HG03066 (cell line): ENCODE results near the gene CALHM3.

Experiments
- ATAC-seq: cut with Tn5 transposase; IDR thresholded peaks from one replicate; pipeline ENCODE4 v1.9.1; 2021; ENCODE audit warnings: low read depth; ENCODE audit not compliant: unreplicated experiment

Gene CALHM3

DNA sequence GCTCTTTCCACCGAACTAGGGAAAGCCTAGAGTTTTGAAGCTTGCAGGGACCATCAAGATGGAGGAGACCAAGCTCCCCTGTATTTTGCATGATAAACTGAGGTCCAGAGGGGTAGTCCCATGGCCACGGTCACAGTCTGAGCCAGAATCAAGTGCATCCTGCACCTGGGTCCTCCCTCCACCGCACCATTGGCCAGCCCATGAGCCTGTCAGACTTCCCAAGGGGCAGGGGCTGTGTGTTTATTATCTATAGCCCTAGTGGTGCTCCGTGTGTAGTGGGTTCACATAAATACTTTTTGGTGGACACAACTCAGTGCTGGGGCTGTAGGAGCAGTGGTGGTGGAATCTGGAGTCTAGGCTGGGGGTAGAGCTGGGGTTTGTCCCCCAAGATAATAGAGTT is 3.6 kb downstream of the CALHM3 start:
- no peak for ATAC-seq

DNA sequence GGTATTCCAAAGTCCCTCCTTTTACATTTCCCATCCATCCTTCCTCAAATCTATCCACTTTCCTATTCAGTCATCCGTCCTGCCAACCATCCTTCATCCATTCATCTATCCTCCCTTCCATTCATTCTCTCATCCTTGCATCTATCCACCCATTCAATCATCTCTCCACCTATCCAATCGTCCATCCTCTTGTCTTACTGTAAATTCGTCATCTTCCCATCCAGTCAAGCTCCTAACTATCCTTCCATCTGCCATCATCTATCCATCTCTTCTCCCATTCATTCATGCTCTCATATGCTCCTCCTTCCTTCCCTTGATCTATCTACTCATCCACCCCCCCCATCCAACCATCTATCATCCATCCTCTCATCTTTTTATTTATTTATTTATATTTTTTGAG is 5.0 kb downstream of the CALHM3 start:
- ATAC-seq = no peak

DNA sequence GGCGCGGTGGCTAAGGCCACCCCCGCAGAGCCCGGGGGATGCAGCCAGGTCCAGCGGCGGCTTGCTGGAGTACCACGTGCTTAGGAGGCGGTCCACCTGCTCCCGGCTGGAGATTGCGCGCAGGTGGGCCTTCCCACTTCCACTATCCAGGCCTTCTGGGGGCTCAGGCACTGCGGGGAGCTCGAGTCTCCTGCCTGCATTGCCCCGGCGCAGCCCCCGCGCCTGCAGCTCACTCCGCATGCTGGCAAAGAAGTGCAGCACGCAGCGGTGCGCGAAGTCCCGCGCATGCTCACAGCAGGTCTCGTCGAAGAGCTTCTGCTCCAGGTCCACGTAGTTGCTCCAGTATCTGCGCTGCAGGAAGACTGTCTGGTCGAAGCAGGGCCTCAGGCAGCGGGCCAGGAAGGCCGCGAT is 5.8 kb downstream of the CALHM3 start:
- ATAC-seq = no peak

DNA sequence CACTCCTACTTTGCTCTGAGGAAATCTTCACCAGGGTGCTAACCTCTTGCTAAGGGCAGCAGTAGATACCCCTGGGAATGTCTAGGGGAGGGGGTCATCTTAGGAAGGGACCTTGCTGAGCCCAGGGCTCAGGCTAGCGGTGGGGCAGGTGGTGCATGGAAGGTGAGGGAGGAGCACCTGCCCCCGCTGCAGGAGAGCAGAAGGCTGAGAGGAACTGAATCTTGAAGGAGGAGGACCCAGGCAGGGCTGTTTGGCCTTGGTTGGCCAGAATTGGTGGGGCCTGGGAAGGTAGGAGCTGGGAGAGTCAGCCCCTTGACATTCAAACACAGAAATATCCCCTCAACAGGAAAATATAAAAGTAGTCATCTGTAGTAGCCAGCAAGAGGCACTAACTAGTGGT is 7.0 kb downstream of the CALHM3 start:
- no peak for ATAC-seq

DNA sequence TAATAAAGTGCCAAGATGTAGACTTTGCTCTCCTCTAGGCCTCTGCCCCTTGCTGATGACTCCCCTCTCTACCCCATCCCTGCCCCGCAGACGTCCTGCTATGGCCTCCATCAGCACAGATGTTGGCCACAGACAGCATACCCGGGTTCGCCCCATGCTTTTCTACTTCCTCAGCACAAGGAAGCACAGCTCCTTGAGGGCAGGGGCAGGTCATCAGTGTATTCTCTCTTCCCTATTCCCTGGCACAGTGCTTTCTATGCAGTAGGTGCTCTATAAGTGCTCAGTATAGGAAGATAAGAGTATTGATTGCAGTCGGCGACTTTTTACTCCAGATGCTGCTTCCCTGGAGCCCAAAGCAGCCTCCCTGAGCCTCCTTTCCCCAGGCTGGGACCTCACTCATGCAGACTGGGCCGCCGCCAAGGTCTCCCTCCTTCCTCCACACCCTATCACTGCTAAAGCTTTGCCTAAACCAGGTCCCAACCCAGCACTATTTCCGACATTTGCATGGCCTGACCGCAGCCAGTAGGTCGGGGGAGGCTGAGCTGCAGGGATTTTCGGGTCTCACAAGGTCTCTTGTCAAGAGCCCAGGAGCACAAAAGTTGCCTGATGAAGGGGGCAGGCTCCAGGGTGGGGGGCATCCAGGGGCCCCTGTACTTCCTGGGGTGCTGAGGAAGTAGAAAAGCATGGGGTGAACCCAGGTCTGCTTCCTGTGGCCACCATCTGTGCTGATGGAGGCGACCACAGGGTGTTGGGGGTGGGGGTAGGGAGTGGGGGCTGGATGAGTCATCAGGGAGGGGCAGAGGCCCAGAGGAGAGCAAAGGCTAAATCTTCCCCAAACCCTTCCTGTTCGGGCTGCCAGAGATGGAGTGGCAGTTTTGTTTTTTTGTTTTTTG is 8.0 kb downstream of the CALHM3 start:
- peak; percentile 80 for ATAC-seq

DNA sequence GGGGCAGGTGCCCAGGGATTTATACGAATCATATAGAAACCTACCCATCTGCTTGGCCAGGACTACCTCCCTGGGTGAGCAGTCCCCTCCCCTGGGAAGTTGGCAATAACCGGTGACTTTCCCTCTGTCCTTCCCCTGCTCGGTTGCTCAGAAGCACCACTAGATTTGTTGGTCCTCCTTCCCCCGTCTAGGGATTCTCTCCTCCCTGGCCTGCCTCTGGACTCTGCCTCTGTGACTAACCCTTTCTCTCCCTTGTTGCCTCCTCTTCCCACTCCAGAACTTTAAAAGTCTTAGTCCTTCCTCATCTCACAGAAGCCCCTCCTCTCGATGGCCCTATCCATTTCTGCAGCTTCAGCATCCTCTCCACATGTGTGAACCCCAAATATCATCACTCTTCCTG is 9.8 kb downstream of the CALHM3 start:
- no peak for ATAC-seq

DNA sequence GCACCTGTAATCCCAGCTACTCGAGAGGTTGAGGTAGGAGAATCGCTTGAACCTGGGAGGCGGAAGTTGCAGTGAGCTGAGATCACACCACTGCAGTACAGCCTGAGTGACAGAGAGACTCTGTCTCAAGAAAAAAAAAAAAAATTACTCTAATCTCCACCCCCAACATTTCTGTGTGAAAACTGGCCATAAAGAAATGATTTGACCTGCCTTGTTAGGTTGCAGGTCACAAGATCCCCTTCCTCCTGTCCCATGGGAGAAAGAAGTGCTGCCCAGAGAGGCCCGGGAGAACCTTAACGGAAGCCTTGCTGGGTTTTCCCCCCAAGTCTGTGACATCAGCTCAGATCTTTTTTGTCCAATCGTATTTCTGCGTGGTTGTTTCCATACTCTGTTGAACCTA is 11.6 kb downstream of the CALHM3 start:
- ATAC-seq = no peak

DNA sequence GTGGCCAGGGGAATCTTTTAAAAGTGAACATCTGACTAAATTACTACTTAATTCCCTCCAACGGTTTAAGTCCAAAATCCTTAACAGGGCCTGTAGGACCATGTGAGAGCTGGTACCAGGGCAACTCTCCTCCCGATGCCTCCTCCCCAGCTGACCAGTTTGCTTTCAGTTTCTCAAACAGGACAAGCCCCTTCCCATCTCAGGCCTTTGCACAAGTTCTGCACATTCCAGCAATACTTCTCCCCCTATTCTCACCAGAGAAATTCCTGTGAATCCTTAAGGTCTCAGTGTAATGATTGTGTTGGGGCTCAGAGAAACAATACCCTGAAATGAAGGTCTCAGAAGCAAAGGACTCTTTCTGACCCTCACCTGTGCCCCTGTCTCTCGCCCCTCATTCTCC is 12.3 kb downstream of the CALHM3 start:
- ATAC-seq = no peak

DNA sequence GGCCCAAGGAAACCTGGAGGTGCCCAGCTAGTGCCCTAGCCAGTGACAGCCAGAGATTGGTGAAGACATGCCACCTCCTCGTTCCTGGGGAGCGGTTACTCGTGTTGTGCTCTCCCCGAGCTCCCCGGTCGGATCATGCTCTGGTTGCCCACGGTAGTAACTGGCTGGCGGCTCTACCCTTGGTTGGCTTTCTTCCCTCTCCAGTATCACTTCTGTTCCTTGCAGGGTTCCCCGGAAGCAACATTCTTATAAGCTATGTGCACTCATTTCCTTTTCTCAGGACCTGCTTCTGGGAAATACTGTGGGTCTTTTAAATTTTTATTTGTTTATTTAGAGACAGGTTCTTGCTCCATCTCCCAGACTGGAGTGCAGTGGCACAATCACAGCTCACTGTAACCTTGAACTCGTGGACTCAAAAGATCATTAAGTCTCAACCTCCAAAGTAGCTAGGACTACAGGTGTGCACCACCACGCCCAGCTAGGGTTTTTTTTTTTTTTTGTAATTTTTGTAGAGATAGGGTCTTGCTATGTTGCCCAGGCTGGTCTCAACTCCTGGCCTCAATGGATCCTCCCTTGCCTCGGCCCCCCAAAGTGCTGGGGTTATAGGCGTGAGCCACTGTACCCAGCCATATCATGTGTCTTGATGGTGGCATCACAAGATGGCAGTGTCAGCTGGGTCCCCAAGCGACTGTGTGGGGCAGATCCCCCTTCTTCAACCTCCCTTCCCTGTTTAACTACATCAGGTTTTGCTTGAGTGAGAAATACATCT is 13.4 kb downstream of the CALHM3 start:
- ATAC-seq = no peak

DNA sequence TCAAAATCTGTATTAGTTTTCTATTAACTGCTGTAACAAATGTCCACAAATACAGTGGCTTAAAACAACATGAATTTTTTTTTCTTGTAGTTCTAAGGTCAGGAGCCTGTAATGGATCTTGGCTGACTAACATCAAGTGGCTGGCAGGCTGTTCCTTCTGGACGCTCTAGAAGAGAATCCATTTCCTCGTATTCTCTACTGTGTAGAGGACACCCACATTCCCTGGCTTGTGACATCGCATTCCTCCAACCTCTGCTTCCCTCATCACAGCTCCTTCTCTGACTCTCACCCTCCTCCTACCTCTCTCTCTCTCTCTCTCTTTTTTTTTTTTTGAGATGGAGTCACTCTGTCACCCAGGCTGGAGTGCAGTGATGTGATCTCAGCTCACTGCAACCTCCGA is 15.5 kb downstream of the CALHM3 start:
- no peak for ATAC-seq

- no peak for ATAC-seq
Measured at GRCh38 chr10:103459615-103460014, 19.4 kb downstream of the CALHM3 start.

- ATAC-seq = peak; percentile 85
Measured at GRCh38 chr10:103458720-103459119, 20.3 kb downstream of the CALHM3 start, which contains the start of gene CALHM1. CALHM1 (minus strand) TSS chr10:103458900; CDS start chr10:103458751, 149 bp downstream.

DNA sequence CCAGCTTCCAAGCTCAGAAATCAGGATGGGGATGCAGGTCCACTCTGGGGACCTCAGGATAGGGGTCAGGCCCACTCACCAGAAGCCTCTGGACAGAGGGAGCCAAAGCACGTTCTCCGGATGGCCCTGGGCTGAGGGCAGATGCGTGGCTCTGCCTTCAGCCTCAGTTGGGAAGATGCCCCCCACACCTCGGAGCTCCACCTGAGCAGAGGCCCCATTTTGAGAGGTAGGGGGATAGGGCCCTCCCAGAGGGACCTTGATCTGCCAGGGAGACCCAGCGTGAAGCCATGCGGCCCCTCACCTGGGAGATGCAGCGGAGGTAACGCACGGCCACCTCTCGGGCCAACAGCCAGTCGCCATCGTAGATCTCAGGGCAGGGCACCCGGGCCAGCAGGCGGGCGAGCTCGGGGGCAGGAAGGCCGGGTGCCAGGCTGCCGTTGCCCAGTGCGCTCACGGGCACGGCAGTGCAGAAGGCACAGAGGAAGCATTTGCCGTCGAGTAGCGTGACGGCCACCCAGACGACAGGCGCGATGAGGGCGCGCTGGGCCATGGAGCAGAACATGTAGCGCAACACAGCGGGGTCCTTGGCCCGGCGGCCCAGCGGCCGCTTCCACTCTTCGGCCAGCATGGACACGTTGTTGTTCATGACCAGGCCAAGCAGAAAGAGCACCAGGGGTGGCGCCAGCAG is 21.0 kb downstream of the CALHM3 start:
- no peak for ATAC-seq

DNA sequence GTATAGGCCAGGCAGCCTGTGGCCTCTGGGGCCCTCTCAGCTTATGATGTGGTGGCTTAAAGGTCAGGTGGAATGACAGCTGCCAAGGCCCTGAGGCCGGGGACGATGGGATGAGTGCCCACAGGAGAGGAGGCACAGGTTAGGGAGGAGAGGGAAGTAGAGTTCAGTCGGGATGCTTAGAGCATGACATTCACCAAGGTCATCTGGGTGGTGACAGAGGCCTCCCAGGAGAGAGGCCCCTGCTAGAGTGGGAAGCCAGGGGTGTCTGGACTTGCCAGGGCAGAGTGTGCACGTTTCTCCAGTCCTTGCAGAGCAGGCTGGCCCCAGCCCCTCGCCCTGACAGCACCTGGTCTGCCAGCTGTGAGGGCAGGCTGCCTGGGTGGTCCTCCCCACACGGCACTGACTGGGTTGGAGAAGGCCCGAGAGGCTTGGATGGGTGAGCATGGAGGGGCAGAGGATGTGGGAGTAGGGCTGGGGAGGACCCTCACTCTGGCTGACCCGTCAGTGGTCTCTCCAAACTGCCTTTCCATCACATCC is 21.8 kb downstream of the CALHM3 start:
- no peak for ATAC-seq

DNA sequence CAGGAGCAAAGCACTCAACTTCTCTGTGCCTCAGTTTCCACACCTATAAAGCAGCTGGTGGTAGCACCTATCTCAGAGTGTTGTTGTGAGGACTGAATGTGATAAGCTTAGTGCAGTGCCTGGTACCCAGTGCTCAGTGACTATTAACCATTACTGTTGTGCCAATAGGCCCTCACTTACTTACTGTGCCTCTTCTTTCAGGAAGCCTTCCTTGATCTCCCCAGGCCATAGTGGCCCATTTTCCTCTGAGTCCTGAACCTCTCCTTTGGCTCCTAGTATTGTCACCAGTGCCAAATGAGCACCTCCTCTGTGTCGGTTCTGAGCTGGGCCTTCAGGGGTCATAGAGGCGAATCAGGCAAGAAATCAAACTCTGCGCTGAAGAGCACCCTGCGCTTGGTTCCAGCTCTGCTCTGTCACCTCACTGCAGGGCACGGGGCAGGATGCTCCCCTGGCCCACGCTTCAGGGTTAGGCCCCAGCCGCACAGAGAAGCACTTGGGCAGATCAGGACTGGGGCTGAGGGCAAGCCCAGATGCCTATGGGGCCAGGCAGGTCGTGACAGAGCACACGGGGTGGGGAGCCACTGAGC is 22.9 kb downstream of the CALHM3 start:
- no peak for ATAC-seq

- ATAC-seq = no peak
Measured at GRCh38 chr10:103455235-103455634, 23.8 kb downstream of the CALHM3 start.

DNA sequence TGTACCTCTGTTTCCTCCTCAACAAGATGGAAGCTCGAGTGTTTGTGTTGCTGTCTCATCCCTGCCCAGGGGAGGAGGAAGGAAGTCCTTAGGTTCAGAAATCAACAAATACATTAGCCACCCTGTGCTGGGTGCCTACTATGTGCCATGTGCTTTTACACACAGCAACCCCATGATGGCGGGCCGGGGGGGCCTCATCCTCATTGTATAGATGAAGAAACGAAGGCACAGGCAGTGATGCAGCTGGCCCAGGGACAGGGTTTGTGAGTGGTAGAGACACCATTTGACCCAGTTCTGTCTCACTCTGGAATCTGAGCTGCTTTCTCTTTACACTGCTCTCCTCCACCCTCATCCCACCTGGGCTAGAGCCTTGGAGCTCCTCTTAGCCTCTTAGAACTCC is 25.0 kb downstream of the CALHM3 start:
- ATAC-seq = no peak

DNA sequence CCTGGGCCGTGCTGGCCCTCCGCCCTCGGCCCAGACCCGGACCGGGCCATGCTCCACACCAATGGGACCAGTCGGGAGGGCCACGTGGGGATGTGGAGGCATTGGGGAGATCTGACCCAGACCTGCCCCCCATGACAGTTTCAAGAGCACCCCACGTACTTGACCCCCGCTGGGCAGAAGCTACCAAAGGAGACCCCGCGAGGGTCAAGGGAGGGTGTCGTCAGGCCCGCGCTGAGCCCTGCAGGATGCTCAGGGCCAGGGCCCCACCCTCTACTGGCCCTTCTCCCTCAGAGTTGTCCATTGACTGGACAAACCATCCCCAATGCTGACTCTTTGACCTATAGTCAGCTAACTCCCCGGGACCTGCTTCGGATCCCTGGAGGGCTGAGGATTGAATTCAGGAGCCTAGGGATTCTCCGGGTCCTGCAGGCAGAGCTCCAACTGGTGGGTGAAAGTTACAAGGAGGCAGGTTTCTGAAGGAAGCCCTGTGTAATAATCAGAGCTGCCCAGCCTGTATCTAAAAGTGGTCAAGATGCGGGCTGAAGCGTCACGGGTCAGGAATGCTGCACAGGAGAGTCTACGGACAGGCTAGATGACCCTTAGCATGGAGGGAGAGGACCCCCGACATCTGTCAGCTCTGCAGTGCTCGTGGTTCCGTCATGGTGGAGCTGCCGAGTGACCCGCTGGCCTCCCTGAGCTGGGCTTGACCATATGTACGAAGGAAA is 26.4 kb downstream of the CALHM3 start:
- ATAC-seq = no peak

DNA sequence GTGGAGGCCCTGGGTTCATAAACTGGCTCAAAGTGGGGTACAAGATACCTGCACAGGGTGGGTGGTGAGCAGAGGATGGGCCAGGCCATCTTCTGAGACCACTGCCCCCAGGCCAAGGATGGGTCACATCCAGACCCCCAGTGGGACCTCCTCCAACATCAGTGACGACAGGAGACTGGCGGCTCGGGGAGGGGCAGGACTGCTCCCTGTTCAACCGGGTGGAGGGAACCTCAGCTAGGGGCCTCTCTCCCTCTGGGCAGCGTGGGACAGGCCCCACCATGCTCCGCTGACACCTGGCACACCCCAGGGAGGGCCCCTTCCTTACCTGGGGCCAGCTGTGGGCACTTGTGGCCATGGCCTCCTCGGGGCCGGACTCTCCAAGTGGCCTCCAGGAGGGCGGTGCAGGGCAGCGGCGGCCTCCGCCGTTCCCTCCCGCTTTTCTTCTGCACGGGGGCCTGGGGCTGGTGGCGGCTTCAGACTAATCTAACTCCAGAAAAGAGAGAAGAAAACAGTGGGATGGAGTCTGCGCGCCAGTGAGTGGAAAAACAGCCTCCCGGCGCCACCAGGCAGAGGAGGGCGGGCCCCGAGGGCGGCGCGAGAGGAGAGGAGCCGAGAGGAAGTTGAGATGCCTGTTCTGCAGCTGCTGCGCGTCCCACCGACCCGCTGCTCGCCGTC is 27.1 kb downstream of the CALHM3 start, which contains the start of gene CALHM2:
Gene CALHM2, minus strand, starts transcription at position 540 of the 675 bp plus-strand sequence. CDS start 2,429 bp downstream, outside the sequence.
- ATAC-seq = peak; percentile 77
